Neural crest cell (in vitro differentiated cells): Measurements from ENCODE around the gene FBXW11. TPM values are rescaled to one million over a fixed set of nuclear protein-coding genes. Genes with fewer than 3 reads are reported as not detected.
A peak's percentile ranks its signal among the peaks of the same experiment; 100 is the strongest.

Source experiments
- DNase-seq: peaks from one replicate; pipeline ENCODE4 v3.0.0; 2021; ENCODE audit warnings: low read depth, mixed read lengths, low spot score
- H3K27ac Mint-ChIP-seq: one replicate; pipeline ENCODE4 v1.8.0; 2021; ENCODE audit warnings: mild to moderate bottlenecking, mixed read lengths; ENCODE audit not compliant: unreplicated experiment
- H3K27me3 Mint-ChIP-seq: 2 replicates; pipeline ENCODE4 v1.8.0; 2021; ENCODE audit warnings: low read depth, mild to moderate bottlenecking, mixed read lengths
- H3K36me3 Mint-ChIP-seq: 2 replicates; pipeline ENCODE4 v1.8.0; 2021; ENCODE audit warnings: low read depth, mild to moderate bottlenecking, mixed read lengths
- H3K4me1 Mint-ChIP-seq: 2 replicates; pipeline ENCODE4 v1.8.0; 2021; ENCODE audit warnings: mixed read lengths
- H3K4me3 Mint-ChIP-seq: one replicate; pipeline ENCODE4 v1.8.0; 2021; ENCODE audit warnings: mild to moderate bottlenecking, mixed read lengths
- H3K9me3 Mint-ChIP-seq: 2 replicates; pipeline ENCODE4 v1.8.0; 2021; ENCODE audit warnings: mixed read lengths
- CTCF ChIP-seq: fragments of 200-600 bp; sonication (generic); conservative IDR thresholded peaks from 2 replicates; pipeline ENCODE4 v1.5.0; 2021; ENCODE audit warnings: antibody characterized with exemption, mild to moderate bottlenecking
- total RNA-seq: library from RNA; stranded (reverse); gene quantifications from 2 replicates; pipeline ENCODE4 v1.2.1, GENCODE V29; 2021

The FBXW11 gene
- total RNA-seq, 1 donor from 2014 or later: 66.6 TPM

- TF ChIP-seq CTCF: no peak
- Mint-ChIP-seq H3K27me3 (no peaks in the 10 kb centered on the region), H3K36me3 (no peaks in the 10 kb centered on the region), H3K4me1 (peaks cover 31% of the 10 kb centered on the region), H3K4me3 (peak overlapping the region; percentile 95), H3K9me3 (no peaks in the 10 kb centered on the region), H3K27ac (peak overlapping the region; percentile 96)
- DNase-seq: no peak
Measured at GRCh38 chr5:172007175-172008110, 1.0 kb upstream of the FBXW11 start.

- Mint-ChIP-seq H3K27me3 (no peaks in the 10 kb centered on the region), H3K4me1 (peaks cover 34% of the 10 kb centered on the region), H3K36me3 (no peaks in the 10 kb centered on the region), H3K9me3 (no peaks in the 10 kb centered on the region), H3K27ac (peak overlapping the region; percentile 97), H3K4me3 (peak overlapping the region; percentile 96)
- peak; percentile 33 for DNase-seq
- TF ChIP-seq CTCF: no peak
Measured at GRCh38 chr5:172005708-172006320, 624 bp downstream of the FBXW11 start.

GRCh38 chr5:172004824-172005237 is 1.6 kb downstream of the FBXW11 start:
- Mint-ChIP-seq H3K36me3 (no peaks in the 10 kb centered on the region), H3K27ac (no peak overlapping the region), H3K4me1 (peaks cover 39% of the 10 kb centered on the region), H3K27me3 (no peaks in the 10 kb centered on the region), H3K9me3 (no peaks in the 10 kb centered on the region), H3K4me3 (peak overlapping the region; percentile 96)
- no peak for DNase-seq
- TF ChIP-seq CTCF: no peak

- no peaks in the 10 kb centered on the region for H3K27me3 Mint-ChIP-seq
- H3K4me1 Mint-ChIP-seq: peaks cover 38% of the 10 kb centered on the region
- no peaks in the 10 kb centered on the region for H3K9me3 Mint-ChIP-seq
- H3K36me3 Mint-ChIP-seq: no peaks in the 10 kb centered on the region
- no peak for DNase-seq
- no peak for TF ChIP-seq CTCF
- no peak overlapping the region for H3K27ac Mint-ChIP-seq
- H3K4me3 Mint-ChIP-seq: peak overlapping the region; percentile 81
Measured at GRCh38 chr5:172003746-172004145, 2.7 kb downstream of the FBXW11 start.

GRCh38 chr5:172002840-172003512 is 3.5 kb downstream of the FBXW11 start:
- Mint-ChIP-seq H3K4me3 (peak overlapping the region; percentile 81), H3K27me3 (no peaks in the 10 kb centered on the region), H3K36me3 (no peaks in the 10 kb centered on the region), H3K4me1 (peaks cover 38% of the 10 kb centered on the region), H3K9me3 (no peaks in the 10 kb centered on the region), H3K27ac (no peak overlapping the region)
- DNase-seq: no peak
- TF ChIP-seq CTCF: no peak
